ENCODE results near the gene ABR.

- TF ChIP-seq POLR2AphosphoS5 (IDR thresholded peaks at IDR 0.05; ENCODE audit: low read depth) (no peak), CTCF (IDR thresholded peaks at IDR 0.05; ENCODE audit: insufficient read depth, low read length) (no peak), GABPA (IDR thresholded peaks at IDR 0.05; ENCODE audit: low read depth) (no peak), REST (IDR thresholded peaks at IDR 0.05; ENCODE audit: insufficient replicate concordance, low read depth) (no peak), SPI1 (IDR thresholded peaks at IDR 0.05; ENCODE audit: borderline replicate concordance, low read depth) (no peak)
These were observed 174.3 kb downstream of the ABR start for GRCh38 chr17:1005361-1005946.

Measured in HL-60 (cell line).